ENCODE measurements around the gene TMEM213. TPM values are rescaled to one million over a fixed set of nuclear protein-coding genes. Genes with fewer than 3 reads are reported as not detected.

Gene TMEM213
- total and polyA plus RNA-seq, 2 of the 8 experiments (the other 6 are each of a cell fraction or from before 2014, with no cell fraction given) = 0.21 to 0.67 TPM

DNA sequence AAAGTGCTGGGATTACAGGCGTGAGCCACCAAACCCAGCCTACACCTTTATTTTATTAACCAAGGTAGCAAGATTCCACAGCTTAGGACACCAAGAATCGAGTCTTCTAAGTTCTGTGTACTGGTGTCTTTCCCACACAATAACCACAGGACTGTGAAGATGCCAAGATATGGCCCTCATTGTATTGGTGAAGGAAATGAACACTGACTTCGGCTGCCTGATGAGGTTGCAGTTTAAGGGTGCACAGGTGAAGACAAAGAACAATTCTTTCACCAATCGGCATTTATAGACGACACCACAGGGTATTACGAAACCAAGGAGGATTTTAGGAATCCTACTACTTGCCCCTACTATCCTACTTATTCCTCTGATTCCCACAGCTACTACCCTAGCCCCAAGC lies 49.1 kb upstream of the TMEM213 start (continued):
- no peak for TF ChIP-seq KDM5A (IDR thresholded peaks at IDR 0.05; ENCODE audit: low read length)
- no peak for TF ChIP-seq JUND (IDR thresholded peaks at IDR 0.05; ENCODE audit: low read length)
- no peak for TF ChIP-seq POLR2AphosphoS5 (IDR thresholded peaks at IDR 0.05; ENCODE audit: low read depth, low read length)
- no peak for TF ChIP-seq EP300 (IDR thresholded peaks at IDR 0.05; ENCODE audit: borderline replicate concordance in 1 of 2, low read depth in 2 of 2, low read length in 2 of 2)
- no peak for TF ChIP-seq CBX5 (IDR thresholded peaks at IDR 0.05; ENCODE audit: low read depth, low read length)
- TF ChIP-seq ZNF274 (IDR thresholded peaks at IDR 0.05; ENCODE audit: borderline replicate concordance, extremely low read depth, low read length) = no peak

Measured in H1 (cell line).